ENCODE results near the gene PRR4.

PRR4 gene

GRCh38 chr12:10849425-10849878, at the start of gene PRR4:
Gene PRR4 (minus strand): TSS chr12:10849475. CDS start chr12:10849437, 38 bp downstream.
- no peak for DNase-seq

GRCh38 chr12:10896854-10897253, 47.6 kb upstream of the PRR4 start:
- no peak for DNase-seq

GRCh38 chr12:10891937-10892336, 42.7 kb upstream of the PRR4 start:
- DNase-seq = no peak

GRCh38 chr12:10889226-10889625, 40.0 kb upstream of the PRR4 start:
- no peak for DNase-seq

- DNase-seq = no peak
These were observed 34.9 kb upstream of the PRR4 start, which contains the start of gene PRH1 for GRCh38 chr12:10884086-10884725. Gene PRH1 (minus strand): TSS chr12:10884255. CDS start chr12:10884217, 38 bp downstream.

- DNase-seq = no peak
These were observed 24.1 kb upstream of the PRR4 start for GRCh38 chr12:10873378-10873777.

GRCh38 chr12:10867381-10867780, 18.1 kb upstream of the PRR4 start:
- DNase-seq = no peak

GRCh38 chr12:10863512-10864218, 14.4 kb upstream of the PRR4 start:
- DNase-seq = no peak

- DNase-seq = no peak
These were observed 12.1 kb upstream of the PRR4 start for GRCh38 chr12:10861366-10861765.

GRCh38 chr12:10855807-10856206, 6.5 kb upstream of the PRR4 start:
- DNase-seq = no peak

- DNase-seq = no peak
These were observed 4.5 kb upstream of the PRR4 start for GRCh38 chr12:10853776-10854175.

GRCh38 chr12:10851243-10851858, 2.1 kb upstream of the PRR4 start:
- DNase-seq = no peak

GRCh38 chr12:10847744-10848143, 1.5 kb downstream of the PRR4 start:
- DNase-seq = no peak

- no peak for DNase-seq
These were observed 6.4 kb downstream of the PRR4 start for GRCh38 chr12:10842862-10843261.

- no peak for DNase-seq
These were observed 10.8 kb downstream of the PRR4 start for GRCh38 chr12:10838461-10838860.

- DNase-seq = no peak
These were observed 19.3 kb downstream of the PRR4 start for GRCh38 chr12:10829994-10830393.

- DNase-seq = no peak
These were observed 23.0 kb downstream of the PRR4 start, which contains the start of gene TAS2R10 for GRCh38 chr12:10826258-10826657. Gene TAS2R10 (minus strand): TSS chr12:10826358. CDS start chr12:10826269, 89 bp downstream.

GRCh38 chr12:10824957-10825356, 24.3 kb downstream of the PRR4 start:
- no peak for DNase-seq

- DNase-seq = no peak
These were observed 37.3 kb downstream of the PRR4 start for GRCh38 chr12:10811883-10812536.

GRCh38 chr12:10810068-10810467, 39.2 kb downstream of the PRR4 start, which contains the start of gene TAS2R9:
Gene TAS2R9 (minus strand): TSS chr12:10810168. CDS start chr12:10810075, 93 bp downstream.
- no peak for DNase-seq

GRCh38 chr12:10807186-10807585, 42.1 kb downstream of the PRR4 start, which contains the start of gene TAS2R8:
Gene TAS2R8 (minus strand): TSS chr12:10807286. CDS start chr12:10806980, 306 bp downstream.
- DNase-seq = no peak

GRCh38 chr12:10802587-10802986, 46.7 kb downstream of the PRR4 start, which contains the start of gene TAS2R7:
Gene TAS2R7 (minus strand): TSS chr12:10802627. CDS start chr12:10802570, 57 bp downstream.
- no peak for DNase-seq

GRCh38 chr12:10801741-10802140, 47.5 kb downstream of the PRR4 start:
- DNase-seq = no peak

Data from activated CD8-positive, alpha-beta memory T cell treated with anti-CD3 and anti-CD28 coated beads for 24 hours (primary cell).